GM19099 (cell line): ENCODE measurements around the gene INSR.

Experiments
- POLR2A ChIP-seq: IDR thresholded peaks from 3 replicates; pipeline ENCODE4 v1.6.1; 2011; ENCODE audit warnings: low read depth; ENCODE audit not compliant: insufficient read length; ENCODE audit errors: extremely low read depth

The INSR gene

GRCh38 chr19:7195046-7195445, 99.2 kb downstream of the INSR start:
- no peak for TF ChIP-seq POLR2A

GRCh38 chr19:7194566-7194965, 99.6 kb downstream of the INSR start:
- no peak for TF ChIP-seq POLR2A

- no peak for TF ChIP-seq POLR2A
Observed at GRCh38 chr19:7191946-7192691, 102.1 kb downstream of the INSR start.

- no peak for TF ChIP-seq POLR2A
Observed at GRCh38 chr19:7188698-7189629, 105.2 kb downstream of the INSR start.

- no peak for TF ChIP-seq POLR2A
Observed at GRCh38 chr19:7187605-7188339, 106.4 kb downstream of the INSR start.

GRCh38 chr19:7182489-7182888, 111.7 kb downstream of the INSR start:
- no peak for TF ChIP-seq POLR2A

GRCh38 chr19:7179917-7180306, 114.3 kb downstream of the INSR start:
- TF ChIP-seq POLR2A = no peak

GRCh38 chr19:7177926-7178325, 116.3 kb downstream of the INSR start:
- no peak for TF ChIP-seq POLR2A

GRCh38 chr19:7176792-7177191, 117.4 kb downstream of the INSR start:
- no peak for TF ChIP-seq POLR2A

- no peak for TF ChIP-seq POLR2A
Observed at GRCh38 chr19:7172794-7173193, 121.4 kb downstream of the INSR start.

GRCh38 chr19:7170983-7171382, 123.2 kb downstream of the INSR start:
- TF ChIP-seq POLR2A = no peak

GRCh38 chr19:7168941-7169340, 125.3 kb downstream of the INSR start:
- TF ChIP-seq POLR2A = no peak

GRCh38 chr19:7161292-7161691, 132.9 kb downstream of the INSR start:
- TF ChIP-seq POLR2A = no peak

- TF ChIP-seq POLR2A = no peak
Observed at GRCh38 chr19:7159105-7159933, 134.9 kb downstream of the INSR start.
